Cerebellar nuclear complex (tissue), 1 donor: ENCODE data around the gene SPG7.

Experiments used
- DNase-seq, 2 experiments: peaks; one replicate each; lab custom pipeline; 2025; lab: John Stamatoyannopoulos, UW

SPG7 gene

GRCh38 chr16:89485701-89486246 lies 22.4 kb upstream of the SPG7 start:
- DNase-seq = no peak

GRCh38 chr16:89489040-89489897 lies 18.9 kb upstream of the SPG7 start:
- DNase-seq = no peak

- no peak for DNase-seq
Observed at GRCh38 chr16:89489898-89490438, 18.2 kb upstream of the SPG7 start.

- DNase-seq = peak; percentile 99
Observed at GRCh38 chr16:89490439-89491237, 17.6 kb upstream of the SPG7 start, which contains the start of gene ANKRD11. Gene ANKRD11, minus strand, starts transcription at chr16:89490561. Its CDS starts 173,542 bp downstream, at chr16:89317019.

GRCh38 chr16:89491238-89491869 lies 16.8 kb upstream of the SPG7 start:
- no peak for DNase-seq

- DNase-seq = no peak
Observed at GRCh38 chr16:89491974-89492687, 16.1 kb upstream of the SPG7 start.

- DNase-seq = no peak
Observed at GRCh38 chr16:89493776-89494175, 14.4 kb upstream of the SPG7 start.

GRCh38 chr16:89495121-89495520 lies 13.1 kb upstream of the SPG7 start:
- no peak for DNase-seq

- DNase-seq = no peak
Observed at GRCh38 chr16:89498839-89499238, 9.4 kb upstream of the SPG7 start.

GRCh38 chr16:89499767-89500166 lies 8.4 kb upstream of the SPG7 start:
- no peak for DNase-seq

- DNase-seq = no peak
Observed at GRCh38 chr16:89502081-89502843, 5.9 kb upstream of the SPG7 start.

GRCh38 chr16:89504091-89504490 lies 4.1 kb upstream of the SPG7 start:
- DNase-seq = no peak

- no peak for DNase-seq
Observed at GRCh38 chr16:89505204-89506112, 2.7 kb upstream of the SPG7 start.

- no peak for DNase-seq
Observed at GRCh38 chr16:89506113-89506504, 2.1 kb upstream of the SPG7 start.

GRCh38 chr16:89506791-89507191 lies 1.4 kb upstream of the SPG7 start:
- no peak for DNase-seq

GRCh38 chr16:89507214-89507833 lies 879 bp upstream of the SPG7 start:
- DNase-seq = no peak

- DNase-seq = no peak
Observed at GRCh38 chr16:89510526-89510925, 2.3 kb downstream of the SPG7 start.

GRCh38 chr16:89511374-89511773 lies 3.2 kb downstream of the SPG7 start:
- no peak for DNase-seq

- no peak for DNase-seq
Observed at GRCh38 chr16:89512453-89512852, 4.2 kb downstream of the SPG7 start.
